ENCODE data around the gene OR10V1. TPM values are rescaled to one million over a fixed set of nuclear protein-coding genes. Genes with fewer than 3 reads are reported as not detected.

The OR10V1 gene
- total RNA-seq, 1 donor from 2014 or later: not detected

GRCh38 chr11:59728154-59728553 lies 14.5 kb upstream of the OR10V1 start:
- ATAC-seq: no peak
- intact Hi-C loops (cut with DNase I): no loop called here
- Histone ChIP-seq H3K4me1 (no peaks in the 10 kb centered on the region), H3K36me3 (no peaks in the 10 kb centered on the region), H3K4me3 (no peak overlapping the region), H3K27me3 (ENCODE audit: low read depth) (no peaks in the 10 kb centered on the region), H3K27ac (no peak overlapping the region), H3K9me3 (no peaks in the 10 kb centered on the region)
- no peak for DNase-seq
- no peak for TF ChIP-seq CTCF (IDR thresholded peaks at IDR 0.05)

GRCh38 chr11:59727426-59727825 lies 13.8 kb upstream of the OR10V1 start:
- Histone ChIP-seq H3K4me1 (no peaks in the 10 kb centered on the region), H3K27ac (no peak overlapping the region), H3K36me3 (no peaks in the 10 kb centered on the region), H3K27me3 (ENCODE audit: low read depth) (no peaks in the 10 kb centered on the region), H3K4me3 (no peak overlapping the region), H3K9me3 (no peaks in the 10 kb centered on the region)
- no peak for DNase-seq
- intact Hi-C loops (cut with DNase I): no loop called here
- no peak for TF ChIP-seq CTCF (IDR thresholded peaks at IDR 0.05)
- ATAC-seq: no peak

- ATAC-seq: no peak
- H3K27me3 ChIP-seq (ENCODE audit: low read depth): no peaks in the 10 kb centered on the region
- TF ChIP-seq CTCF (IDR thresholded peaks at IDR 0.05): no peak
- no peaks in the 10 kb centered on the region for H3K9me3 ChIP-seq
- no peaks in the 10 kb centered on the region for H3K4me1 ChIP-seq
- H3K36me3 ChIP-seq: no peaks in the 10 kb centered on the region
- intact Hi-C loops (cut with DNase I): no loop called here
- DNase-seq: no peak
- no peak overlapping the region for H3K27ac ChIP-seq
- H3K4me3 ChIP-seq: no peak overlapping the region
Observed at GRCh38 chr11:59724066-59724465, 10.4 kb upstream of the OR10V1 start.

GRCh38 chr11:59719556-59719955 lies 5.9 kb upstream of the OR10V1 start:
- Histone ChIP-seq H3K27me3 (ENCODE audit: low read depth) (no peaks in the 10 kb centered on the region), H3K9me3 (no peaks in the 10 kb centered on the region), H3K27ac (no peak overlapping the region), H3K4me3 (no peak overlapping the region), H3K36me3 (no peaks in the 10 kb centered on the region), H3K4me1 (no peaks in the 10 kb centered on the region)
- DNase-seq (no peak), ATAC-seq (no peak)
- intact Hi-C loops (cut with DNase I): no loop called here
- no peak for TF ChIP-seq CTCF (IDR thresholded peaks at IDR 0.05)

GRCh38 chr11:59716051-59716450 lies 2.4 kb upstream of the OR10V1 start:
- no peaks in the 10 kb centered on the region for H3K36me3 ChIP-seq
- no peaks in the 10 kb centered on the region for H3K4me1 ChIP-seq
- H3K27ac ChIP-seq: no peak overlapping the region
- no peak for DNase-seq
- no peak for ATAC-seq
- H3K9me3 ChIP-seq: no peaks in the 10 kb centered on the region
- intact Hi-C loops (cut with DNase I): no loop called here
- H3K27me3 ChIP-seq (ENCODE audit: low read depth): no peaks in the 10 kb centered on the region
- H3K4me3 ChIP-seq: no peak overlapping the region
- no peak for TF ChIP-seq CTCF (IDR thresholded peaks at IDR 0.05)

Measured in lower lobe of right lung (tissue), 2 donors.